NCI-H1092 treated with DMSO at 0.1 percent for 48 hours (cell line): ENCODE measurements around the gene ADH4.
"Not testable (repeated sequence)": the region's sequence is repeated elsewhere in the genome, so short reads cannot be mapped to it uniquely, and the experiment has no call there.

Experiments used
- DNase-seq: peaks from one replicate; lab custom pipeline; 2025; lab: John Stamatoyannopoulos, UW

Gene ADH4

DNA sequence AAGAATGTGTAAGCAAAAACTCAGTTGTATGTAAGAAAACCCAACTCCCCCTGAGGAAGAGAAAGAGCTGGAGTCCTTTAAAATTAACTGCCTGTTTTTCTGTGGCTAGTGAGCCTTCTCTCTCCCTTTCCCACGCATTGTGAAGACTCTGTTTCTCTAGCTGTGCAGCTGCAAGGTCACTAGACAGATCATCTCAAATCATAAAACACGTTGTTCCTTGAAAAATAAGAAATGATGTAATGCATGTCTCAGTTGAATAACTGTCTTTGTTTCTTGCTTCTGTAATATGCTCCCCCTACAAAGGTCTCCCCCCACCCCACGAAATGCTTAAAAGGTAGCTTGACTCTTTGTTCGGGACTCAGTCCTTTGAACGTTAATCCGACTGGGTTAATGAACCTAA lies 63.2 kb downstream of the ADH4 start:
- not testable (repeated sequence) for DNase-seq

DNA sequence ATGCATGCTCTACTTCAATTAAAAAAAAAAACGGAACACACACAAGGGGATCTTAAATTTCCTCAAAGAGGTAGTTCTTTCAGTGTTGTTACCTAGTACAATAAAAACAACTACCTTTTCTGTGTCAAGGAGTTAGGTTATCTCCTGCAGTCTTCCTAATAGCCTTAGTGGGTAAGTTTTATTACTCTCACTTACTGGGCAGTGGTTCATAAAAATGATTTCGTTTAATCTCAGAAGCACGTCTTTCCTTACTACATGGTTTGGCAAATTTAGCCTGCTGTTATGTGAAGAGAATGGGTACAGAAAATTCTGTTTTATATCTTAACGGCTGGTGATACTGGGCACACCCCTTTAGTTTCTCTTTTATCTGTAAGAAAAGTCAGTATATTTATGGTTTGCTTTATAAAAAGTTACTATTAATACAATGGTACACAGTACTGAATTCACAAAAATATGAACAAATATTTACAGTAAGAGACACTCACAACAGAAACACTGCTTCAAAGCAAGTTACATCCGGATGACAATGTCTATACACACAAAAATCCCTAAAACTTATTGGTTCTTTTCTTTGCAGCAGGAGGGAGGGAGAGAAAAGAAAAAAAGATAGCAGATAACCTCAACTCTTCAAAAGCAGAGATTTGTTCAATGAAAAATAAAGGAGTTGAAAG lies 64.3 kb downstream of the ADH4 start:
- no peak for DNase-seq

DNA sequence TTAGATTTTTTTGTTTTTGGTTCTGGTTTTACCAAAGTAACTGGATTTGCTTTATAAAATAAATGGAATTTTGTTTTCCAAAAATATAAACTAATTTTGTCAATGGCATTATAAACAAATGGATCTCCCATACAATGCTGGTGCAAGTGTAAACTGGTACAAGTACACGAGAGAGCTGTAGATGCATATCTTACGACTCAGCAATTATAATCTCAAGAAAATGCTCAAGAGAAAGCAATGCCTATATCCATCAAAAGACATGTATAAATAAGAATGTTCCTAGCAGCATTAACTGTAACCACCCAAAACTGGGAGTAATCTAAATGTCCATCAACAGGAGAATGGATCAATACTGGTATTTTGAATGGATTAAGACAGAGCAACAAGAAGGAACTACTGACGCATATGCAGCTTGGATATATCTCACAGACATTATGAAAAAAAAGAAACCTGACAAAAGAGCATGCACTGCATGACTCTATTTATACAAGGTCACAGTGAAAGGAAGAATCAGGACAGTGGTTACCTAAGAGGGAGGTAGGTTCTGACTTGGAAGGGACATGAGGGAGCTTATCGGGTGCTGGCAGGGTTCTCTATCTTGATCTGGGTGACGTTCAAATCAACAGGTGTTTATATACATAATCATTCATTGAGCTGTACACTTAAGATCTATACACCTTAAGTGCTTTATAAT lies 65.0 kb downstream of the ADH4 start:
- no peak for DNase-seq

DNA sequence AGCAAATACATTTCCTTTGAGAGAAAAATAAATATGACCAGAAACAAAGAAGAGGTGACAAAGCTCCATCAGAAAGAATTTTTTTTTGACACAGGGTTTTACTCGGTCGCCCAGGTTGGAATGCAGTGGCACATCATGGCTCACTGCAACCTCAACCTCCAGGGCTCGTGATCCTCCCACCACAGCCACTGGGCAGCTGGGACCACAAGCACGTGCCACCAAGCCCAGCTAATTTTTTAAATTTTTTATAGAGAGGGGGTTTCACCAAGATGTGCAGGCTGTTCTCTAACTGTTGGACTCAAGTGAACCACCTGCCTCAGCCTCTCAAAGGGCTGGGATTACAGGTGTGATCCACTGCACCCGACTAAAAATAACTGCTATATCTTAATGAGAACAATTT lies 65.8 kb downstream of the ADH4 start:
- DNase-seq = no peak

DNA sequence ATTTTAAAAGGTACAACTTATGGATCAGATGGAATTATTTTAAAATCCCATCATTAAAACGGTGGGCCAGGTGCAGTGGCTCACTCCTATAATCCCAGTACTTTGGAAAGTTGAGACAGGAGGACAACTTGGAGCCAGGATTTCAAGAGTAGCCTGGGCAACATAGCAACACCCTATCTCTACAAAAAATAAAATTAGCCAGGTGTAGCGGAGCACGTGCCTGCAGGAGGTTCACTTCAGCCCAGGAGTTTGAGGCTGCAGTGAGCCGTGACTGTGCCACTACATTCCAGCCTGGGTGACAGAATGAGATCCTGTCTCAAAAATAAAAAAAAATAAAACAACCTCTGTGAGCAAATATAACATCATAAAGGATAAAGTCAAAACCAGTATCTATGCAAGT lies 66.9 kb downstream of the ADH4 start:
- DNase-seq = no peak

DNA sequence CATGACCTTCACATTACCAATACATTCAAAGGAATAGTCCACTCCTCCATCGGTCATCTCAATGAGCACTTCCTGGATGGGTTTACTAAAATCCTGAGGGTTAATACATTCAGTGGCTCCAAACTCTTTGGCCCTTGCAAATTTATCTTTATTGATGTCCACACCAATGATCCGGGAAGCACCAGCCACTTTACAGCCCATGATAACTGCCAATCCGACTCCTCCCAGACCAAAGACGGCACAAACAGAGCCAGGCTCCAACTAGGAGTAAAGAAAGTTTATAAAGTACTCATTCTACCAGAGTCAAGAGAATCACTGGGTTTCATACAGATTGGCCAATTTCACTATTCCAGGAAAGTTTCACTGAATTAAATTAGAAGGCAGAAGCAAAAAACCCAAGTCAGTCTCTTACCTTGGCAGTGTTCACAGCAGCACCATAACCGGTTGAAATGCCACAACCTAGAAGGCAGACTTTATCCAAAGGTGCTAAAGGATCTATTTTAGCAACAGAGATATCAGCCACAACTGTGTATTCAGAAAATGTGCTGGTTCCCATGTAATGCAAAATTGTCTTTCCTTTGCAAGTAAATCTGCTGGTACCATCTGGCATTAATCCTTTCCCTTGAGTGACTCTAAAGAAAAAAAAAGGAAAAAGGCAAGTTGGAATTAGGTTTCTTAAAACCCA lies 67.7 kb downstream of the ADH4 start:
- no peak for DNase-seq

DNA sequence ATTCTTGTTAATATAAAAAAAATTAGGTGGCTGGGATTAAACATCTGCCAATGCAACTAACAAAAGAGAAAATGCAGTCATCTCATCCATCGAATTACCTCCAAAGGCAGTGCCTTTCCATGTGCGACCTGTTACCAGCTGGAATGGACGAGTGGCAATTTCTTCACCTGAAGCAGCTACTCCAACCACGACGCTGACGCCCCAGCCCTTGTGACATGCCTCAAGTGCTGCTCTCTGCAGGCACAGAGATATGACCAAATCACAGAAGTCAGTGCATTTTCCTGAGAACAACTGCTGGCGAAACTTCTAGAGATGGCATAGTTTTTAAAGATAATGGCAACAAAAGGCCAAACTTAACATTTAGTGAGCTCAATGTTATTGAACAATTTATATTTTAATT lies 69.3 kb downstream of the ADH4 start:
- no peak for DNase-seq
